ENCODE measurements around the gene PSMD11.
A peak's percentile ranks its signal among the peaks of the same experiment; 100 is the strongest.

The PSMD11 gene

DNA sequence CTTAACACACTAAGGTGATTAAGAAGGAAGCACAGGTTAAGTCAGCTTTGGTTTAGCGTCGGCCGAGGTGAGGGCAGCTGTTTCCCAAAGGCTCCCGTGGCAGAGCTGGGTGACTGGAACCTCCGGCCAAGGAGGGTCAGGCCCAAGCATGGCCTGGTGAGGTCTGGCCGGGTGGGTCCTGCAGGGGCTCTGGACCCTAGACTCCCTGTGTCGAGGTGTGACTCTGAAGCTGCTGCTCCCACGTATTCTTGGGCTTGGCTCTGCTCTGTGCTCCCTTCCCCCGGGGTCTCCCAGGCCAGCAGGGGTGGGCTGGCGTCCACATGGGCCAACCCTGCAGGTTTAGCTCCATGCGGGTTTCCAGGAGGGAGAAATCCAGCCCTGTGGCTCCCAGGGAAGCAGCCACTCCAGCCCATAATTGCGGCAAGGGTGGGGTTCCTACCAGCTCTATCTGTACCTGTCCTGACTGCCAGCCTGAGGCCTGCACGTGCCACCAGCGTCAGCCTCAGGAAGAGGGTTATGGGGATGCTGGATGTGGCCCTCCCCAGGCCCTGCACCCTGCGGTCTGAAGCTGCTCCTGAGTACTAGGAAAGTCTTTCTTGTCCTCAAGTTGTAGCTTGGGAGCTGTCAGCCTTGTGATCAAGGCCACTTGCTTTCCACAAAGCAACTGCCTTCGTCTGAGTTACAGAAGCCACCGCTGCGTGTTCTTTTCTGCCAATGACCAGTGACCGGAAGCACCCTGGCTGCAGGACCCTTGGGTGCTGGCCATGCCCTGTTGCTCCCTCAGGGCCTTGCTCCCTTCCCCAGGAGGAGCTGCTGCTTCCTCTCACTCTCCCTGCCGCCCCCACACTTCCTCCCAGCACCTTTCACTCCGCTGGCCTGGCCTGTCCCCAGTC is 47.3 kb downstream of the PSMD11 start:
- DNase-seq: no peak

GRCh38 chr17:32492264-32492589 is 47.9 kb downstream of the PSMD11 start:
- DNase-seq: no peak

DNA sequence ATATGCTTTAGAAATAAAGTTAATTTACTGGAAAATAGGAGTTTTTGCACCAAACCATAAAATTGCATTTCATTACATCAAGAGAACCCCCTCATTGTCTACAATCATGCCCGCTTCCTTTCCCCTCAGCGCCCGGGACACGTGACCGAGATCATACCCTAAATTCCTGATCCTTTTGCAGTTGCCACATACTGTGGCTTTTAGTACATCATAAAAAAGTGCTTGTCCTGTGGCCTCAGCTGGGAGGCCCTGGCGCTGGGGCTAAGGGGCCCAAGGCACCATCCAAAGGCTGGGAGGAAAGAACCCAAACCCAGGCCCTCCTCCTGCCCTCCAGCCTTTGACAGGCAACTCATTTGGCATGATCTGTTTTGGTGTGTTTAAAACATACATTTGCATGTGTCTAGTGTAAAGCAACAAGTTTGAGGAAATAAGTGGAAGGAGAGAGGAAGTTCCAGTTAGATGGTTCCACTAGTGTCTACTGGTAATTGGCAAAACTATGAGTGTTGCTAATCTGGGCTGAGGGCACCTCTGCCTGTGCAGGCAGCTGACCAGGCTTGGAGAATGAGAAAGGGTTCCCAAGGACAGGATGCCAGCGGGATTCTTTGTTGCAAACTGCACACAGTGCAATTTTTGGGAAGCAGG is 48.5 kb downstream of the PSMD11 start:
- no peak for DNase-seq

- no peak for DNase-seq
Measured at GRCh38 chr17:32493571-32493970, 49.3 kb downstream of the PSMD11 start.

- DNase-seq: no peak
Measured at GRCh38 chr17:32493976-32494513, 49.7 kb downstream of the PSMD11 start.

GRCh38 chr17:32494621-32495358 is 50.5 kb downstream of the PSMD11 start:
- DNase-seq: no peak

- no peak for DNase-seq
Measured at GRCh38 chr17:32495359-32496231, 51.3 kb downstream of the PSMD11 start.

- no peak for DNase-seq
Measured at GRCh38 chr17:32496395-32497073, 52.2 kb downstream of the PSMD11 start.

DNA sequence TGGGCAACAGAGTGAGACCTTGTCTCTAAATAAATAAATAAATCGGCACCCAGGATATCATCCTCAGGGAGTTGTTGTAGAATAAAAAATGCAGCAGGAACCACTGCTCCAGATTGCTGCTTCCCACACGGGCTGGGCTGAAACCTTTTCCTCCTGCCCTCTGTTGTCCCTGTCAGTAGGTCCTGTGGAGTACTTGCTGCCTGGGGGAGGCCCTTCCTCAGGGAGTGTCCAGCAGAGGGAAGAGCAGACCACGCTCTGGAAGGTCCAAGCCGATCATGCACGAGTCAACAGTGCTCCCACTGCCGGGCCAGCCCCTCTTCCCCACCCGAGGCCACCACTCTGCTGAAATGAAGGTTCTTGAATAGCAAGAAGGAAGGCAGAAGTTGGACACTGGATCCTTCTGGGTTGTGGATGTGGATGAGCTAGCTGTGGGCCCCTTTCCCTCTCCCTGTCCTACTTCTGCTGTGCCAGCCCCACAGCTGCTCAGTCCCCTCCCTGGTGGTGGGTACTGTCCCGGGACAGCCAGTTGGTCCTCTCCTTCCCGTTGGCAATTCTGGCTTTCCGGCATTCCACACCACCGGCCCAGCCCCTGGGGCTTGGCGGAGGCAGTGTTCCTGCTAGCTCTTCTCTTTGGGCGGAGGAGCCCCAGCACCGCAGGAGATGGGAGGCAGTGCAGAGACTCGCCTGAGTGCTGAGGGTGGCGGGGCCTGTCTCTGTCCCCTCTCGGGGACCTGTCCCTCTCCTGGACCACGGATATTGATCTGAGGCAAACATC is 53.3 kb downstream of the PSMD11 start:
- DNase-seq: no peak

GRCh38 chr17:32498391-32498790 is 54.1 kb downstream of the PSMD11 start:
- DNase-seq: no peak

DNA sequence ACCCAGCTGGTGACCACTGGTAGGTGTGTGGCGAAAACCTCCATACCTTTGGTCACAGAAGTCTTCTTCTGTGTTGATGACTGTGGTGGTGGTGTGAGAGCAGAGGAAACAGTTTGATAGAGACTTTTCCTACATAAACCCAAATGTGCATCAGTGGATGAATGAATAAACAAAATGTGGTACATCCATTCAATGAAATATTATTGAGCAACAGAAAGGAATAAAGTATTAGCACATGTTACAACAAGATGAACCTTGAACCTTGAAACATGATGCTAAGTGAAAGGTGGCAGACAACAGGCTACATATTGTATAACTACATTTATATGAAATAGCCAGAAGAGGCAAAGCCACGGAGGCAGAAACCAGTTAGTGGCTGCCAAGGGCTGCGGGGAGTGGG is 57.7 kb downstream of the PSMD11 start:
- no peak for DNase-seq

- no peak for DNase-seq
Measured at GRCh38 chr17:32502710-32503109, 58.4 kb downstream of the PSMD11 start.

- peak; percentile 65 for DNase-seq
Measured at GRCh38 chr17:32503251-32504165, 59.2 kb downstream of the PSMD11 start.

DNA sequence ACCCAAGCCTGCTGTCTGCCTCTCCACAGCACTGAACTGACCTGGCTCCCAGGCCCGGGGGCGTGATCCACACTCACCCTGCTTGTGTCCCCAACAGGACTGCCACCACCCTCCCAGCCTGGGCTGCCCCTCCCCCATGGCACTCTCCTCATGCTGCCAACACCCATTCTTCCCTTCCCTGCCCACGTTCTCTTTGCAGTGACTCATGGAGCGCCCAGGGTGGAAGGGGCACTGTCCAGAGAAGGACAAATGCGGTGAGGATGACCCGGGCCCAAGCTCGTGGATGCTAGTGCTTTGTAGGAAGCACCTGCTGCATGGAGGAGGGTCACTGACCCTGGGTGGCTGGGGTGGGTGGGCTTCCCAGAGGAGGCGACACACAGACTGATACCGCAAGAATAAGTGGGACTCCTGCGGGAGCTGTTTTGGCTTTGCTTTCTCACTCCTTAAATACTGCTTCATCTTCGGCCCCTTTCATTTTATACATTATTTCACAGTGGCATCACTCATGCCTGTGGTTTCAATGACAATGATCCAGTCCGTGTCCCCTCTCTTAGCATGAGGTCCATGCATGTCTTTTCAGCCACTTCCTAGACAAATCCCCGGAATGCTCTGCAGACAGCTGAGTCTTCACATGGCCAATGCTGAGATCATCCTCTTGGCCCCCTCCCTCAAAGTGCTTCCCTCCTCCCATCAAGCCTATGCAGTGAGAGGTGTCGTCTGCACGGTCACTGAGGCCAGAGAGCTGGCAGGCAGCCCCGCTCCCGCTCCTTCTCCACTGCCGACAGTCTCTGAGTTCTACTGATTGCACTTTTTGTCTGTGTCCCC is 60.1 kb downstream of the PSMD11 start:
- no peak for DNase-seq

GRCh38 chr17:32508926-32509325 is 64.6 kb downstream of the PSMD11 start:
- DNase-seq: no peak

GRCh38 chr17:32510466-32510865 is 66.2 kb downstream of the PSMD11 start:
- DNase-seq: no peak

DNA sequence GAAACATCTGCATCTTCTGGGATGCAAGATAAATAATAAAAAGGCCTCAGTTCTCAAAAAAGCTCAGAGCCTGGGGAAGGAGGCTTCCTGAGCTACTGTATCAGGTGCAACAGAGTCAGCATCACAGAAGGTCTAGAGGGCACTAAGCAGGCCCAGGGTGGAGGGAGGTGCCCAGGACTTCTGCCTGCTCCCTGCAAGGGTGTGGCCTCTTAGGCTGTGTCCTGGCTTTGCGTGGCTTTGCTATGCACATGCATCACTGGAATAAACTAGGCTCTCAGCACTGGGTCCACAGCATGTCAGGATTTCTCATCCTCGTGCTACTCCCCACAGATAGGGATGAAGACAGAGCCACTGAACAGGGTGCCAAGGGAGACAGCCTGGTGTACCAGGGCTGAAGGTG is 68.0 kb downstream of the PSMD11 start:
- DNase-seq: no peak

DNA sequence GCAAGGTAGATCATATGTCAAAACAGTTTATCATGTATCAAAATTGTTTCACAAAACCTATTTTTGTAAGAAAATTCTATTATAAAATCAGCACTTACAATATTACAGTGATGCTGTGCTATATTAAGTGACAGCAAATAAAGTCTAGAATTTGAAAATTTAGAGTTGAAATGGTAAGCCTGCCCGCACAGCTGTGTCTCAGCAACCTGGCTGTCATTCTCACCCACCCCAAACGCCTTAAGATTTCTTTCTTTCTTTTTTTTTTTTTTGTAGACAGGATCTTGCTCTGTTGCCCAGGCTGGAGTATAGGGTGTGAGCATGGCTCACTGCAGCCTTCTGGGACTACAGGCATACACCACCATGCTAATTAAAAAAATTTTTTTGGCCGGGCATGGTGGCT is 69.3 kb downstream of the PSMD11 start:
- no peak for DNase-seq

GRCh38 chr17:32514606-32515005 is 70.3 kb downstream of the PSMD11 start:
- no peak for DNase-seq
